HepG2 (cell line): Measurements from ENCODE around the gene CYBRD1. TPM values are rescaled to one million over a fixed set of nuclear protein-coding genes. Genes with fewer than 3 reads are reported as not detected.
A peak's percentile ranks its signal among the peaks of the same experiment; 100 is the strongest.

Experiments used
- CEBPB ChIP-seq: IDR thresholded peaks from 2 replicates; pipeline ENCODE4 v1.6.1; 2011; ENCODE audit warnings: low read depth, low read length, improper control_type of control experiment, borderline replicate concordance
- DNMT1 ChIP-seq: sonication (generic); formaldehyde crosslinking; IDR thresholded peaks from 2 replicates; pipeline ENCODE4 v1.5.1; 2020; ENCODE audit warnings: mild to moderate bottlenecking, missing genetic modification reagents
- HOMEZ ChIP-seq: IDR thresholded peaks from 2 replicates; pipeline ENCODE4 v1.6.1; 2016; ENCODE audit warnings: low read depth
- ZBTB4 ChIP-seq: sonication (generic); formaldehyde crosslinking; IDR thresholded peaks from 2 replicates; pipeline ENCODE4 v1.4.0; 2020; ENCODE audit warnings: missing genetic modification reagents, mild to moderate bottlenecking, borderline replicate concordance
- ZFYVE20 ChIP-seq: sonication (generic); formaldehyde crosslinking; IDR thresholded peaks from 2 replicates; pipeline ENCODE4 v1.8.0; 2023; ENCODE audit warnings: low read depth, mild to moderate bottlenecking, moderate library complexity, missing genetic modification reagents, borderline replicate concordance
- ZMYM3 ChIP-seq: sonication (generic); formaldehyde crosslinking; IDR thresholded peaks from 2 replicates; pipeline ENCODE4 v1.5.1; 2020; ENCODE audit warnings: mild to moderate bottlenecking, missing genetic modification reagents
- ZNF572 ChIP-seq: sonication (generic); formaldehyde crosslinking; IDR thresholded peaks from 2 replicates; pipeline ENCODE4 v1.5.1; 2020; ENCODE audit warnings: mild to moderate bottlenecking, missing genetic modification reagents
- ZNF678 ChIP-seq: sonication (generic); formaldehyde crosslinking; IDR thresholded peaks from 2 replicates; pipeline ENCODE4 v1.4.0; 2020; ENCODE audit warnings: mild to moderate bottlenecking, missing genetic modification reagents
- ZNF703 ChIP-seq: sonication (generic); formaldehyde crosslinking; IDR thresholded peaks from 2 replicates; pipeline ENCODE4 v1.5.1; 2020; ENCODE audit warnings: missing genetic modification reagents, mild to moderate bottlenecking, moderate library complexity, borderline replicate concordance
- polyA plus RNA-seq, 8 experiments: library from polyadenylated mRNA; depleted of rRNA in 3 of 8; stranded (reverse) in 7 of 8; unstranded in 1 of 8; fragments of >200 nt; fragmentation: Illumina TruSeq in 4 of 8; extraction: Trizol in 4 of 8; gene quantifications; 2 replicates each; pipeline versions ENCODE4 v1.2.1 to v1.2.3, GENCODE V29; 2011 to 2016; ENCODE audit warnings: low read depth in 4 of 8, missing spikeins in 1 of 8, mixed read lengths in 1 of 8; ENCODE audit not compliant: insufficient read depth in 1 of 8
- total RNA-seq, 5 experiments: library from RNA; depleted of rRNA; stranded (reverse); fragments of >200 nt; fragmentation: Illumina TruSeq; extraction: Trizol; gene quantifications; 2 replicates each; pipeline ENCODE4 v1.2.3, GENCODE V29; 2016; ENCODE audit warnings: low read depth in 1 of 5

CYBRD1 gene
- total and polyA plus RNA-seq, 2 of the 13 experiments (the other 11 are each of a cell fraction or from before 2014, with no cell fraction given) = 0.13 to 0.42 TPM

GRCh38 chr2:171566057-171566456 is 43.8 kb downstream of the CYBRD1 start (continued):
- TF ChIP-seq ZBTB4 (CRISPR knock-in tag) (no peak), CEBPB (peak; percentile 56; the same call in 1 of the 2 replicates), ZNF678 (CRISPR knock-in tag) (no peak), ZNF703 (CRISPR knock-in tag) (no peak), ZNF572 (no peak), ZMYM3 (CRISPR knock-in tag) (no peak), HOMEZ (no peak), DNMT1 (CRISPR knock-in tag) (no peak), ZFYVE20 (CRISPR knock-in tag) (no peak)
